GM10847 (cell line): ENCODE results near the gene PRKAR1A.

ENCODE experiments used
- POLR2A ChIP-seq: IDR thresholded peaks from 2 replicates; pipeline ENCODE4 v1.6.1; 2011; ENCODE audit not compliant: insufficient read length; ENCODE audit errors: extremely low read depth

Gene PRKAR1A

GRCh38 chr17:68531252-68531651, 19.0 kb downstream of the PRKAR1A start:
- no peak for TF ChIP-seq POLR2A

- no peak for TF ChIP-seq POLR2A
Measured at GRCh38 chr17:68532826-68533225, 20.6 kb downstream of the PRKAR1A start.

GRCh38 chr17:68533887-68534694, 21.9 kb downstream of the PRKAR1A start:
- no peak for TF ChIP-seq POLR2A

GRCh38 chr17:68534695-68535088, 22.5 kb downstream of the PRKAR1A start:
- TF ChIP-seq POLR2A, result no peak

GRCh38 chr17:68535922-68536321, 23.7 kb downstream of the PRKAR1A start:
- no peak for TF ChIP-seq POLR2A

- TF ChIP-seq POLR2A, result no peak
Measured at GRCh38 chr17:68539548-68540467, 27.6 kb downstream of the PRKAR1A start.

GRCh38 chr17:68540981-68541380, 28.8 kb downstream of the PRKAR1A start:
- TF ChIP-seq POLR2A, result no peak

- no peak for TF ChIP-seq POLR2A
Measured at GRCh38 chr17:68541816-68542215, 29.6 kb downstream of the PRKAR1A start.

- no peak for TF ChIP-seq POLR2A
Measured at GRCh38 chr17:68542698-68543463, 30.7 kb downstream of the PRKAR1A start.

- TF ChIP-seq POLR2A, result no peak
Measured at GRCh38 chr17:68544111-68544915, 32.1 kb downstream of the PRKAR1A start.

- no peak for TF ChIP-seq POLR2A
Measured at GRCh38 chr17:68556551-68556950, 44.3 kb downstream of the PRKAR1A start.

GRCh38 chr17:68559316-68559715, 47.1 kb downstream of the PRKAR1A start:
- no peak for TF ChIP-seq POLR2A

- no peak for TF ChIP-seq POLR2A
Measured at GRCh38 chr17:68560966-68561720, 48.9 kb downstream of the PRKAR1A start.

- TF ChIP-seq POLR2A, result no peak
Measured at GRCh38 chr17:68562736-68563135, 50.5 kb downstream of the PRKAR1A start.
